ENCODE measurements around the gene TCF21.

DNA sequence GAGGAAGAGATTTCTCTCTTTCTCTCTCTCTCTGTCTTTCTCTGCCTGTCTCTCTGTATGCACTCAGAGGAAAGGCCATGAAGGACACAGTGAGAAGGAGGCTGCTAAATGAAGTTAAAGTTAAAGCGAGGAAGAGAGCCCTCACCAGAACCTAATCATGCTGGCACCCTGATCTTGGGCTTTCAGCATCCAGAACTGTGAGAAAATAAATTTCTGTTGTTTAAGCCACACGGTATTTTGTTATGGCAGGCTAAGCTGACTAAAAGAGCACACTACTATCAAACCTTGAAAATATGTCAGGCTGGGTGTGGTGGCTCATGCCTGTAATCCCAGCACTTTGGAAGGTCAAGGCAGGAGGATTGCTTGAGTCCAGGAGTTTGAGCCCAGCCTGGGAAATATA, 8.0 kb upstream of the TCF21 start:
- TF ChIP-seq, protein P1, sequence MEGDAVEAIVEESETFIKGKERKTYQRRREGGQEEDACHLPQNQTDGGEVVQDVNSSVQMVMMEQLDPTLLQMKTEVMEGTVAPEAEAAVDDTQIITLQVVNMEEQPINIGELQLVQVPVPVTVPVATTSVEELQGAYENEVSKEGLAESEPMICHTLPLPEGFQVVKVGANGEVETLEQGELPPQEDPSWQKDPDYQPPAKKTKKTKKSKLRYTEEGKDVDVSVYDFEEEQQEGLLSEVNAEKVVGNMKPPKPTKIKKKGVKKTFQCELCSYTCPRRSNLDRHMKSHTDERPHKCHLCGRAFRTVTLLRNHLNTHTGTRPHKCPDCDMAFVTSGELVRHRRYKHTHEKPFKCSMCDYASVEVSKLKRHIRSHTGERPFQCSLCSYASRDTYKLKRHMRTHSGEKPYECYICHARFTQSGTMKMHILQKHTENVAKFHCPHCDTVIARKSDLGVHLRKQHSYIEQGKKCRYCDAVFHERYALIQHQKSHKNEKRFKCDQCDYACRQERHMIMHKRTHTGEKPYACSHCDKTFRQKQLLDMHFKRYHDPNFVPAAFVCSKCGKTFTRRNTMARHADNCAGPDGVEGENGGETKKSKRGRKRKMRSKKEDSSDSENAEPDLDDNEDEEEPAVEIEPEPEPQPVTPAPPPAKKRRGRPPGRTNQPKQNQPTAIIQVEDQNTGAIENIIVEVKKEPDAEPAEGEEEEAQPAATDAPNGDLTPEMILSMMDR (conservative IDR thresholded peaks at IDR 0.05): no peak
- TF ChIP-seq EZH2 (IDR thresholded peaks at IDR 0.05; ENCODE audit: low read depth): no peak
